SKM-1 treated with dmso at 0.1 percent for 144 hours (cell line): Measurements from ENCODE around the gene TRAF4.

ENCODE experiments used
- DNase-seq: peaks from one replicate; lab custom pipeline; 2025; ENCODE audit not compliant: unreplicated experiment; lab: John Stamatoyannopoulos, UW

The TRAF4 gene

GRCh38 chr17:28745786-28746411 is 2.1 kb downstream of the TRAF4 start:
- no peak for DNase-seq

GRCh38 chr17:28746611-28747050 is 2.8 kb downstream of the TRAF4 start:
- no peak for DNase-seq

DNA sequence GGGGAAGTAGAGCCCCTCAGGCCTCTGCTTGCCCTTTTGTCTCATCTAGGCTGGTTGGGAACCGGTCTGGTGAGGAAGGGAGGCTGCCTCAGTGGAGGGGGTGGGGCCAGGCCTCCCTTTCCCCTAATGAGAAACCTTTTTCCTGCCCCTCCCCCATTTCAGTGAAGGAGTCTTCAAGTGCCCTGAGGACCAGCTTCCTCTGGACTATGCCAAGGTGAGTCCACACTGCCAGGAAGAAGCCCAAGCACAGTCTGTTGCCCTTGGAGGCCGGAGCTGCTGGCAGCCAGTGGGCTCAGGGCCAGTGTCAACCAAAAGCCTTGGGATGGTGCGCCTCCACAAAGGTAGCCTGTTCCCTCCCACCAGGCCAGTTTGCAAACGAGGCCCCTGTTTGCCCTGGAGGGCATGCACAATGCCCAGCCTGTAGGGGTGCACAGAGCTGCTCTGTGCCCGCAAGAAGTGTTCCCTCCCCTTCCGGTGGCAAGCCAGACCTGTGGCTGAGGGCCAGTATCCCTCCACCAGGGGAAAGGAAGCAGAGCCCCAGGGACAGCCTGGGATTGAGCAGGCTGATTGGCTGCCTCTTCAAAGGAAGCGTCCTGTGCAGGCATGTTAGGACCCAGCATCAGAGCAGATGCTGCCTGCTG is 3.4 kb downstream of the TRAF4 start:
- no peak for DNase-seq

GRCh38 chr17:28747801-28748750 is 4.3 kb downstream of the TRAF4 start:
- no peak for DNase-seq

GRCh38 chr17:28748852-28749515 is 5.2 kb downstream of the TRAF4 start:
- no peak for DNase-seq

DNA sequence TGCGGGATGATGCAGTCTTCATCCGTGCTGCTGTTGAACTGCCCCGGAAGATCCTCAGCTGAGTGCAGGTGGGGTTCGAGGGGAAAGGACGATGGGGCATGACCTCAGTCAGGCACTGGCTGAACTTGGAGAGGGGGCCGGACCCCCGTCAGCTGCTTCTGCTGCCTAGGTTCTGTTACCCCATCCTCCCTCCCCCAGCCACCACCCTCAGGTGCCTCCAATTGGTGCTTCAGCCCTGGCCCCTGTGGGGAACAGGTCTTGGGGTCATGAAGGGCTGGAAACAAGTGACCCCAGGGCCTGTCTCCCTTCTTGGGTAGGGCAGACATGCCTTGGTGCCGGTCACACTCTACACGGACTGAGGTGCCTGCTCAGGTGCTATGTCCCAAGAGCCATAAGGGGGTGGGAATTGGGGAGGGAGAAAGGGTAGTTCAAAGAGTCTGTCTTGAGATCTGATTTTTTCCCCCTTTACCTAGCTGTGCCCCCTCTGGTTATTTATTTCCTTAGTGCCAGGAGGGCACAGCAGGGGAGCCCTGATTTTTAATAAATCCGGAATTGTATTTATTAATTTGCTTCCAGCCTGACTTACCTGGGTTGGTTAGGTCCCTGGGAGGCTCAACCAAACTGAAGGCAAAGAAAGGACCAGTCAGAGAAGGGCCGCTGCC is 5.8 kb downstream of the TRAF4 start:
- no peak for DNase-seq

DNA sequence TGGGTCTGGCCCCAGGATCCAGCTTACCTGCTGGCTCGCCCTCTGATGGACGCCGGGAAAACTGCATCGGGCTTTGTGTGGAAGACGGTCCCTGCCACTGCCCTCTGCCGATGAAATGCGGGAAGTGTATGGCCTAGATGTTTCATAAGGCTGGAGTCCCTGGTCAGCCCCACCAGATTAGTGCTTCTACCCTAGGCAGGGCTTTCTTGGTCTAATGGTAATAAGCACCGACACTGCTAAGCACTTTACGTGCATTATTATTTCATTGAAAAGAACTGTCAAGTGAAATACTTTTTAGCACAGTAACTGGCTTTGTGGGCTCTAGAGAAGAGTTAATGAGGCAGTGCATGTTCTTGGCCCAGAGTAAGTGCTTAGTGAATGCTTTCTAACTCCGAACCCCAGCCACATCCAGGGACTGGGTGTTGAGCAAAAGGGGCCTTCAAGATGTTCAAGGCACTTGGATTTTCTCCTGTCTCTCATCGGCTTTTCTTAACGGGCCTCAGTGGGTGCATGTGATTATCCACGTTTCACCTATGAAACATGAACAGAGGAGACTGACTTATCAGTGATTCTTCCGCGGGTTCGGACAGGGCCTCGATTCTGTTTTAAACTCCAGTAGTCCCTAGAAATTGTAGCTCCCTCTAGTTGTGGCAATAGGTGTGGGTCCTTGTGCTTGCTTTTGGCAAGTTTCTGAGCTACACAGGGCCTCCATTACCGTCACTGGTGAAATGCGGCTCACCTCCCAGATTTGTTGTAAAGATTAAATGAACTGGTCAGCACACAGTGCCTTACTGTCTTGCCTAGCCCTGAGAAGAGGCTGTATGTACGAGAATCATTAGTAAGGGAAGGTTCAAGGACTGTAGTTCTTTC is 6.6 kb downstream of the TRAF4 start:
- DNase-seq, result peak; percentile 80

- no peak for DNase-seq
These were observed 8.0 kb downstream of the TRAF4 start for GRCh38 chr17:28751600-28752366.

DNA sequence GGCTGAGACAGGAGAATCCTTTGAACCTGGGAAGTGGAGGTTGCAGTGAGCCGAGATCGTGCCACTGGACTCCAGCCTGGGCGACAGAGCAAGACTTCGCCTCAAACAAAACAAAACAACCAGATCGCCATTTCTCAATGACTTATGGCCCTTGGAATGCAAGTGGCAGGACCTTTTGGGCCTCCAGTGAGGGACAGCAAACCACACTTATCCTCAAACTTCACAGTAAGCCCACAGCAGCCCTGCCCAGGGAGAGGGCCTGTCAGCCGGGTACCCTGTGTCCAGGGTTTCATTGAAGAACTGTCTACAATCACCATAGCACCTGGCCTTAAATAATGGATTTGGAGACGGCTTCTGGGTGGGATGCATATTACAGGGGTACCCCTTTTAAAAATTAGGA is 11.7 kb downstream of the TRAF4 start:
- no peak for DNase-seq

DNA sequence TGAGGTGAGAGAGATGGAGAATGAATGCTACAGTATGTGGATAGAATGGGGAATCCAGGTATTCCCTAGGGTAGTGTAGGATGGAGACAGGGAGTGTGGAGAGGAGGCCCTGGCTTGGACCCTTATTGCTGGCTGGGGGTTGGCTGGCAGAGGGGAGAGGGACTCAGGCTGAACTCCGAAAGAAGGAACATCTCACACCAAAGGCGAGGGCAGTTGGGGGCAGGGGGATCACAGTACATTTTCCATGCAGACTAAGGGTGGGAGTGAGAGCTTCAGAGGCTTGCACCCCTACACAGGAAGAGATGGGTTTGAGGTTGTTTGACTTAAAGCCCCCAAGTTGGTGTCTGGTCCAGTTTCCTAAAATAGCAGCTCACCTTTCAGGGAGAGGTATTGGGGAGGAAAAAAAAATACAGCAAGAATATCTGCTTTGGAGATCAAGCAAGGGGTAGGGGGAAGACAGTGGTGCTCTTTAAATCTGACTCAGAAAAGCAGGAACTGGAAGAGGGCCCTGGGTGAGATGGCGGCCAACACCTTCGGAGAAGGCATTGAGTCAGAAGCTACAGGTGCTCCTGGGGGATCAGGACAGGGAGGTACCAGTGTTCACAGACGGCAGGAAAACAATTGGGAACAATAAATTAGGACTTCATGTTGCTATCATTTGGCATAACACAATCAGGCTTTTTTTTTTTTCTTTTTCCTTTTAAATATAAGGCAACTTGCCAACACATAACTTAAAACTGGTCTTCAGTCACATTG is 12.4 kb downstream of the TRAF4 start:
- DNase-seq, result no peak

DNA sequence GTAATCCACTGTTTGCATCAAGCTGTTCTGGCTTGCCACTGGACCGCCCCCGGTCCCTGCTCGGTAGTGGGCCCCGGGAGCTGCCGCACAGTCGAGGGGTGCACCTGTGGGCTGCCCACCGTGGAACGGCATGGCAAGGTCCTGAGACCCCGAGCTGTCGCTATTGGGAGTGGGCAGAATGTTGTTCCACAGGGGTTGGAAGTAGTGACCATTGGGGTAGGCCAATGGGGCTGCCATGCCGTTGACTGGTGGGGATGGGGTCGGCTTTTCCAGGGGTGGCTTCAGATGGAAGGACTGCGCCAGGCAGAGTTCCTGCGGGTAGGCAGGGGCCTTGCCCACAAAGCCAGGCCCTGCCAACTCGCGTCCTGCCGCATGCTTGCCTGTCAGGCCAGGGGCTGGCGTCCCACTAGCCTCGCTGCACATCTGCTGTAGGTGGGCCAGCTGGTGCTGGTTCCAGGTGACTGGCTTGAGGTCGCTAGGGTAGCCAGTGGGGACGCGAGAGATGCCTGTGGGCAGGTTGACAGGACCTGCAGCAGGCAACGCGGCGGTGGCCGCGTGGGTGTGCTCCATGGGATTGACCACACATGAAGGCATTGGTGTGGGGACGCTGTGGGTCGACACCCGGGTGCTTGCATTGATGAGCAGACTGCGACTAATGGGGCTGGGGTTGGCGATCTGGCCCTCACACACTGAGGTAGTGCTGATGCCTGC is 14.8 kb downstream of the TRAF4 start:
- DNase-seq, result no peak

GRCh38 chr17:28759256-28759865 is 15.6 kb downstream of the TRAF4 start:
- DNase-seq, result no peak

GRCh38 chr17:28760601-28761562 is 17.1 kb downstream of the TRAF4 start:
- peak; percentile 86 for DNase-seq

GRCh38 chr17:28763137-28763799 is 19.5 kb downstream of the TRAF4 start:
- no peak for DNase-seq

GRCh38 chr17:28763804-28764266 is 20.0 kb downstream of the TRAF4 start:
- peak; percentile 75 for DNase-seq
